Measurements from ENCODE around the gene YJEFN3. TPM values are rescaled to one million over a fixed set of nuclear protein-coding genes. Genes with fewer than 3 reads are reported as not detected.
A peak's percentile ranks its signal among the peaks of the same experiment; 100 is the strongest.

Gene YJEFN3
- total RNA-seq, 1 experiment from 2014 or later = 16.6 TPM

DNA sequence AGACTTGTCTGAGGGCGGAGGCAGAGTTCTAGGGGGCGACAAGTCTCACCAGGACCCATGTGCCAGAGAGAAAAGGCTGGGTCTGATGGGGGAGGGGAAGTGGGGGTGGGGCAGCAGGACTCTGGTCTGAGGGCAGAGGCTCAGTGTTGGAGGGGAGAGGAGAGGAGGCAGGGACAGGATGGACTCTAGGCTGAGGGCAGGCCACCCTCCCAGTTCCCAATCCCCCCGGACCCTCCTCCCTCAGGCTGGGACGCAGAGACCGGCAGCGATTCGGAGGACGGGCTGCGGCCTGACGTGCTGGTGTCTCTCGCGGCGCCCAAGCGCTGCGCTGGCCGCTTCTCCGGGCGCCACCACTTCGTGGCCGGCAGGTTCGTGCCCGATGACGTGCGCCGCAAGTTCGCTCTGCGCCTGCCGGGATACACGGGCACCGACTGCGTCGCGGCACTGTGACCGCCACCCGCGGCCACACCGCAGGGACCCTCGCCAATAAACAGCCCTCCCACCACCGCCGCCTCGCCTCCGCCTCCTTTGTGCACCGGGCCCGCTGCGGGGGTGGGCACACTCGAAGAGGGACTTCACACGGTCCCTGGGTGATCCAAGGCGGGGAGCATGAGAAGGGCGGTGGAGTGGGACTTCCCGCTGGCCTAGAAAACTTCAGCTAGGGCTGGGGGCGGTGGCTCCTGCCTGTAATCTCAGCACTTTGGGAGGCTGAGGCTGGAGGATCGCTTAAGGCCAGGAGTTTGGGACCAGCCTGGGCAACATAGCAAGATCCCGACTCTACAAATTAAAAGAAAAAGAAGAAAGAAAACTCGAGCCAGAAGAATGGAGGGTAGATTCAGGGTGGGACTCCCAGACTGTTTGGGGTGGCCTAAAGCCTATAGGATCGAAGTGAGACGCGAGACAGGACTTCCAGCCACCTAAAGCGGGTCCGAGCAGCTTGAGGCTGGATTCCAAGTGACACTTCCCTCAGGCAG is 8.7 kb downstream of the YJEFN3 start:
- DNase-seq = peak; percentile 58
- Histone ChIP-seq H2AFZ (ENCODE audit: low read length) (no peak overlapping the region), H3K18ac (ENCODE audit: insufficient read length, low read depth, low read length) (no peak overlapping the region), H3K23me2 (ENCODE audit: insufficient read length, low read depth, low read length, poor library complexity, severe bottlenecking) (peaks cover 14% of the 10 kb centered on the region), H2AK5ac (ENCODE audit: insufficient read length, low read length) (no peak overlapping the region), H2BK120ac (ENCODE audit: low read depth, low read length, poor library complexity, severe bottlenecking) (no peak overlapping the region), H3K14ac (ENCODE audit: insufficient read depth, low read length) (no peak overlapping the region), H2BK5ac (ENCODE audit: insufficient read length, low read length) (no peak overlapping the region), H3K56ac (ENCODE audit: insufficient read length, low read depth, low read length) (no peak overlapping the region), H3K27ac (ENCODE audit: insufficient read length, low read depth, low read length) (no peak overlapping the region), H2BK12ac (ENCODE audit: insufficient read length, low read depth, low read length) (no peak overlapping the region), H3K9ac (ENCODE audit: extremely low read depth, insufficient read length, low read length) (no peak overlapping the region), H2BK20ac (ENCODE audit: low read depth, low read length, poor library complexity, severe bottlenecking) (no peak overlapping the region), H4K91ac (ENCODE audit: insufficient read length, low read depth, low read length) (no peak overlapping the region), H3K9me3 (ENCODE audit: control insufficient read depth, low read depth, low read length) (no peaks in the 10 kb centered on the region), H3K4me2 (ENCODE audit: insufficient read depth, insufficient read length, low read length) (peak overlapping the region; percentile 59), H3K79me1 (ENCODE audit: insufficient read depth, low read depth, low read length, poor library complexity, severe bottlenecking) (no peaks in the 10 kb centered on the region), H3K4ac (ENCODE audit: low read depth, low read length) (no peak overlapping the region), H4K20me1 (ENCODE audit: control insufficient read depth, insufficient read depth, insufficient read length) (no peaks in the 10 kb centered on the region), H4K5ac (ENCODE audit: insufficient read length, low read depth, low read length) (no peak overlapping the region), H3K4me1 (ENCODE audit: insufficient read depth, low read length) (no peaks in the 10 kb centered on the region), H3K23ac (ENCODE audit: insufficient read length, low read depth, low read length) (no peak overlapping the region), H2BK15ac (ENCODE audit: low read depth, low read length) (no peak overlapping the region), H3K79me2 (ENCODE audit: insufficient read depth, low read length) (no peaks in the 10 kb centered on the region), H3K27me3 (ENCODE audit: insufficient read depth, low read length) (peaks cover 2% of the 10 kb centered on the region; the same call in 1 of the 2 replicates), H3T11ph (ENCODE audit: low read length) (no peak overlapping the region), H4K8ac (replicated peaks; ENCODE audit: insufficient read length, low read depth, low read length) (no peak overlapping the region)
- no peak overlapping the region for H3K27ac Mint-ChIP-seq
- WGBS (ENCODE audit: extremely low coverage, insufficient read length, low lambda C conversion rate) = no CpG with 5 or more reads among the region's 59 CpGs
- peak overlapping the region; percentile 61 to 79 for H3K4me3 Mint-ChIP-seq
- H3K36me3 Mint-ChIP-seq (ENCODE audit: insufficient read depth in 1 of 3, low read depth in 3 of 3) = peaks cover 0 to 6% (median under 1%) of the 10 kb centered on the region in 3 experiments; a peak in 3 of 7 replicates
- TF ChIP-seq, protein P1, sequence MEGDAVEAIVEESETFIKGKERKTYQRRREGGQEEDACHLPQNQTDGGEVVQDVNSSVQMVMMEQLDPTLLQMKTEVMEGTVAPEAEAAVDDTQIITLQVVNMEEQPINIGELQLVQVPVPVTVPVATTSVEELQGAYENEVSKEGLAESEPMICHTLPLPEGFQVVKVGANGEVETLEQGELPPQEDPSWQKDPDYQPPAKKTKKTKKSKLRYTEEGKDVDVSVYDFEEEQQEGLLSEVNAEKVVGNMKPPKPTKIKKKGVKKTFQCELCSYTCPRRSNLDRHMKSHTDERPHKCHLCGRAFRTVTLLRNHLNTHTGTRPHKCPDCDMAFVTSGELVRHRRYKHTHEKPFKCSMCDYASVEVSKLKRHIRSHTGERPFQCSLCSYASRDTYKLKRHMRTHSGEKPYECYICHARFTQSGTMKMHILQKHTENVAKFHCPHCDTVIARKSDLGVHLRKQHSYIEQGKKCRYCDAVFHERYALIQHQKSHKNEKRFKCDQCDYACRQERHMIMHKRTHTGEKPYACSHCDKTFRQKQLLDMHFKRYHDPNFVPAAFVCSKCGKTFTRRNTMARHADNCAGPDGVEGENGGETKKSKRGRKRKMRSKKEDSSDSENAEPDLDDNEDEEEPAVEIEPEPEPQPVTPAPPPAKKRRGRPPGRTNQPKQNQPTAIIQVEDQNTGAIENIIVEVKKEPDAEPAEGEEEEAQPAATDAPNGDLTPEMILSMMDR (conservative IDR thresholded peaks at IDR 0.05) = no peak
- peaks cover 36% of the 10 kb centered on the region for H3K27me3 Mint-ChIP-seq (ENCODE audit: low read depth)
- H3K9me3 Mint-ChIP-seq = no peaks in the 10 kb centered on the region; a peak in 1 of 5 replicates
- H3K4me1 Mint-ChIP-seq = peaks cover 9 to 15% of the 10 kb centered on the region in 2 experiments

Measured in H9 (cell line).